Smooth muscle cell of the brain vasculature (primary cell): ENCODE data around the gene ITPR2.
"Not testable (repeated sequence)": the region's sequence is repeated elsewhere in the genome, so short reads cannot be mapped to it uniquely, and the experiment has no call there.

Experiments used
- DNase-seq: peaks from one replicate; pipeline ENCODE4 v3.0.0-alpha.2; 2012; ENCODE audit warnings: low read depth, low spot score

The ITPR2 gene

DNA sequence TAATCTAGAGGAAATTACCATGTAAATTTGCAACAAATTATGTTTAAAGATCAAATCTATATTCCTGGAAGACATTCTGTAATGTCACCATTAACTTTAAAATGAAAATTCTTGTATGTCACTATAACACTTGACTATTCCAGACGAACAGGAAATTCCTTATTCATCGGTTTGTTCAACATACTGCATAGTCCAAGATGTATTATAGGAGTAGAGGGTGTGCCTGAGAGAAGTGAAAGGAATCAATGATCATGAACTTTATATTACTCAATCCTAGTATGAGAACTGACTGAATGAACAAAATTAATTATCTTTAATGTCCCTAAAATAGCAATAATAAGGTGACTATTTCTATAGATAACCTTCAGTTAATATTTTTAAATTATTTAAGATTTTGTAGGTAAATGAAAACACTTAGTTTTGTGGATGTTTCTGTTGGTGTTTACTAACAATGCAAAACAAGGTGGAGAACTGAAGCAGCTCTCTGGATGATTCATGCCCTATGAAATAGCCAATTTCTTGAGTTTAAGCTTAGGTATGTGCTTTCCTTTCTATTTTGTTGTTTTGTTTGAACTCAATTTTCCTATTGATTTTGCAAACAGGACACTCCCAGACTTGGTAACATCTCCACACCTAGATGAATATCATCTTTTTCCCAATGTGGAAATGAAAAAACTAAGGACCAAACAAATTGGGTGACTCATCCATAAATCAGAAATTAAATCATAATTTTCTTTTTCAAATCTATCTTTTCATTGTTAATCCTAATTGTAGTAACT lies 18.2 kb upstream of the ITPR2 start:
- no peak for DNase-seq

GRCh38 chr12:26848156-26848825 lies 15.3 kb upstream of the ITPR2 start:
- no peak for DNase-seq

DNA sequence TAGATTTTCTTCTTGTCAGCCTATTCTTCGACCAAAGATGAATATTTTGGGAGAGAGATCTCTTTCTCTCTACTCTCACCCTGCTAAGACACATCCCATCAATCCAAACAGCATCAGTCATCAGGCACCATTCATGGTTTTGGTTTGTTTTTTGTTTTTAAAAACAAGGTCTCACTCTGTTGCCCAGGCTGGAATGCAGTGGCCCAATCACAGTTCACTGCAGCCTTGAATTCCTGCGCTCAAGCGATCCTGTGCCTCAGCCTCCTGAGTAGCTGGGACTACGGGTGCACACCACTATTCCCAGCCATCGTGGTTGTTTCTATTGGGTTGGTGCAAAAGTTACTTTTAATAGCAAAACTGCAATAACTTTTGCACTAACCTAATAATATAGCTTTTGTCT lies 14.4 kb upstream of the ITPR2 start:
- DNase-seq, result no peak

DNA sequence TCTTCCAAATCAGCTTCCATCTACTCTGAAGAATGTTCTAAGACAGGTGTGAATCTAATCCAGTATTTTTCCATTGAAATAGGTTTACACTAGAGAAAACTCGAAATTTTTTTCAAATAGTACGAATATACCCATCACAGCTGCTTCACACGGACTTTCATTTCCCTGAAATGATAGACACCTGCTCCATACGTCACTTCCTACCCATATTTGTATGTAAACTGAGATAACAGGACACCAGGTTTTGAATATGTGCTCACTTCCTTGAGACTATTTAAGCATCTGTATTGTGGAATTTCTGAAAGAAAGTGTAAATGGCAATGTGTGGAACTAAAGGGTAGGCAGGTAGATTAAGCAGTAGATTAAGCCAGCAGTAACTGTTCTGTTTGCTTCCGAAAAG lies 13.4 kb upstream of the ITPR2 start:
- no peak for DNase-seq

- no peak for DNase-seq
Observed at GRCh38 chr12:26845984-26846383, 13.0 kb upstream of the ITPR2 start.

DNA sequence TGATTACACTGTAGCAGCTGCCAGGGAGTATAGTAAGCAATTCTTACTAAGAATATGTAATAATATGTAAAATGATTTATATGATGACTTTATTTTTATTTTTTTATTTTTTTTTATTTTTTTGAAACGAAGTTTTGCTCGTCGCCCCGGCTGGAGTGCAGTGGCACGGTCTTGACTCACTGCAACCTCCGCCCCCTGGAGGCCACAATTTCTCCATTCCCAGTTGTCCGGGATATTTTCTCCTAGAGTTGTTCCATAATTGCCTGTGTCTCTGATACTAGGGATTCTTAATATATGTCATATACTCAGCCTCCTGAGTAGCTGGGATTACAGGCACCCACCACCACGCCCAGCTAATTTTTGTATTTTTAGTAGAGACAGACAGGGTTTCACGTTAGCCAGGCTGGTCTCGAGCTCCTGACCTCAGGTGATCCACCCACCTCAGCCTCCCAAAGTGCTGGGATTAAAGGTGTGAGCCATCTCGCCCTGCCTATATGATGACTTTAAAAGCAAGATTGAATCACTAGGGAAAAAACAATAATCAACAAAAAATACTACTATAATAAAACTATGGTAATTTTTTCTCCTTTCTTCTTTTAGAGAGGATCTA lies 12.2 kb upstream of the ITPR2 start:
- DNase-seq, result no peak

DNA sequence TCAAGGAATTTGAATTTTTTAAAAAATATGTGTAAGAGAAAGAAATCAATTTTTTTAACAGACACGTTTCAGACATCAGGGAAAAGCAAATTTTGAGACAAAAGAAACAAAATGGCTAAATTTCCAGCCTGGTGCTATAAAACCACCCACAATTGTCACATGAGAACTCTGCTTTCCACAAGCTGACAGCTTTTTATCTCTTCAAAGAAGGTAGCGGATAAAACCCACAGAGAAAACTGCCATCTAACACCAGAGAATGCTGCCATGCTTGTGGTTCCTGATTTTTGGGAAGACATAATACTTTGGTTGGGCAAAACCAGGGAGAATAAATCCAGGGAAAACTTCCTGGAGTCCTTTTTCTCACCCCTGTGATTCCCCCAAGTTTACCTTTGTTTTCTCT lies 10.3 kb upstream of the ITPR2 start:
- DNase-seq, result no peak

GRCh38 chr12:26841085-26841484 lies 8.1 kb upstream of the ITPR2 start:
- DNase-seq, result no peak

GRCh38 chr12:26839512-26839911 lies 6.5 kb upstream of the ITPR2 start:
- no peak for DNase-seq

- DNase-seq, result no peak
Observed at GRCh38 chr12:26838888-26839416, 6.0 kb upstream of the ITPR2 start.

DNA sequence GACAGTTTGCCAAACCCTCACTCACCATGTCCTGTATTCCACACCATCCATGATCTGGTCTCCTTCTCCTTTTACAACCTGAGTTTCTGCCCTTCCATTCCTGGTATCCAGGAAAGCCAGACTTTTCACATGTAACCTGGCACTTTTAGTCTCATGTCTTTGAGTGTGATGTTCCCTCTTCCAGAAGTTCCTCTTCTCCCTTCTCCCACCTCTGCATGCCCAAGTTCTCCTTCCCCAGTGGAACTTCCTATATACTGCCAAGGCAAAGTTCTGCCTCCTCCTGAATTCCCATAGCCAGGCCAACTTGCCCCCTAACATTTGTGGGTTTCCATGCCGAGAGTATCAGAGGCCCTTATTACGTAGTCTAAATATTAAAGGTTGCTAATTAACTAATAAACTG lies 3.2 kb upstream of the ITPR2 start:
- no peak for DNase-seq

- DNase-seq, result not testable (repeated sequence)
Observed at GRCh38 chr12:26834503-26835060, 1.6 kb upstream of the ITPR2 start.

DNA sequence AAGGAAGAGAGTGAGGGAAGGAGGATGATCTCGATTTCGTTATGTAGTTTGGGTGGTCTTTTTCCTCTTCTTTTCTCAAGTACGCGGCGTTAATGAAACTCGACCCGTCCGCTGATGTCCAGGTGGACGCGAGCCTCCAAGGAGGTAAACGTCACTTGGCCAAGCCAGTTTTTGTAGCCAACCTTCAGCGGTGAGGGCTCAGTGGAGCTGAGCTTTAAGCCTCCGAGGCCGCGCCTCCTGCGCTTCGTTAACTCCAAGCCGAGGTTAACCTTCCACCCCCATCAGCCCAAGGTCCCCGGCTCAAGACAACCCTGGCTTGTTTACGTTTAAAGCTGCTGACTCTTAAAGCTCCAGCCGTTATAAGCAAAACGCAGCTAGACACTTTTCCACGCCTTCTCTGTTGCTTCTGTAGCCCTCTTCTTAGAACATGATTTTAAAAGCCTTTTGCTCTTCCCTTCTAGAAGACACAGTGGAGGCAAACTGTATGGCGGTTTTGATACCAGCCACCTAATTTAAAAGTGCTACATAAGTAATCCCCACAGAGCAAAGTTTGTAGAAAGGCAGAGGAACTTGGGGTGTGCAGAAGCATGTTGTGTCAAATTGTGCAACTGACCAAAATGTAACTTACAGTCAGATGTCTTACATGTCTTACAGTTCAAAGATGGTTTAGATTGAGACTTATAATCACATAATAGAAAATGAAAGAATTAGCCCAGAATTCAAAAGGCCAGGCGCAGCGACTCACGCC lies 923 bp upstream of the ITPR2 start:
- no peak for DNase-seq

GRCh38 chr12:26831951-26832821 lies 808 bp downstream of the ITPR2 start:
- DNase-seq, result no peak

- DNase-seq, result no peak
Observed at GRCh38 chr12:26830783-26831551, 2.0 kb downstream of the ITPR2 start.

DNA sequence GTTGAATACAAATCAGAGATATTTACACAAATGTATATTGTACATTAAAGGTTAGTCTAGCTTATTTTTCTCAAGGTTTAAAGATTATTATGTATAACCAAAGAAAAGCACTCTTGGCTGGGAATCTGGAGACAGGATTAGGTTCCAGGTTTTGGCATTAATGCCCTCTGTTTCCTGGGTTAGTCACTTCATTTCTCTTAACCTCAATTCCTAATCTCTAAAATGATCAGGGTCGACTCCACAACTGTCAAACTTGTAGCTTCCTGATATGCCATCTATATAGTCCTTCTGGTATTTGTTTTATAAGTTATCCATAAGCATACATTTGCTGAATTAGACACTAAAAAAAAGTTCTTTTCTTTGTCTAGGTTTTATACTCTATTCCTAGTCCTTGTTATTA lies 2.6 kb downstream of the ITPR2 start:
- no peak for DNase-seq

GRCh38 chr12:26828280-26829073 lies 4.5 kb downstream of the ITPR2 start:
- no peak for DNase-seq

DNA sequence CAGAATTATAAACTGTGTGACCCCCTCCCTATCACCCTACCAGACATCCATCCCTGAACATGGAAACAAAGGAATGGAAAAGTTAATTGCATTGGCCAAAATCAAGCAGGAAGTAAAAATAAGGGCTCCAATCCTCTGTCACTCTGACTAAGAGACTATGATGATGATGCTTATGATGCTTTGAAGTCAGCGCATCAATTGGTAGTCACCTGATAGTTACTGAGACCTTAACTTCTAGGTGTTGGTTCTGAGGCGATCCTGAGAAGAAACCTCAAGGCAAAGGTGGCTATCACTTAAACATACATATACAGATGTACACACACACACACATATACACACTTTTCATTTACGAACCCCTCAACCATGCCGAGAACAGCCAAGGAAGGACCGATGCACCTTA lies 6.6 kb downstream of the ITPR2 start:
- no peak for DNase-seq

DNA sequence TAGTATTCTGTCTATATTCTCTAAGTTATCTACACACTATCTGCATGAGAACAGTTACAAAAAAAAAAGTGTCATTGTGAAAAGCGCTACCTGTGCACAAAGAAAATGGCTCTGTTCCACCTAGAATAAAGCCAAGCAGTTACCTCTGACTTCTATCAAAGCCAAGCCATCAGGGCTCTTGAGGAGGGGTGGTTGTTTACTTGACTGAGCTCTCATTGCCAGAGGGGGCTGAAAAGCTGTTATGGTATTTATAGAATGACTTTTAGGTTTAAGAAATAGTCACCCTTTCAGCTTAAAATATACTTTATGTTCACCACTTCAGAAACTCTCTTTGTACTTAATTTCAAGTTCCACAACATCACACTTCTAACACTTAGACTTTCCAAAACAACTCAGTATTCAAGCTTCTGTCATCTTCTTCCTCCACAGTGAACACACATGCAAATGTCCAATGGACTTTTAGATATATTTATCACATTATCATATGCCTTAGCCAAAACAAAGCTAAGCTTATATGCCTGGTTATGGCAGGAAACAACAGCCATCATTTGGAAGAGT lies 7.5 kb downstream of the ITPR2 start:
- DNase-seq, result no peak
